HepG2 (cell line): ENCODE results near the gene SLC25A25. TPM values are rescaled to one million over a fixed set of nuclear protein-coding genes. Genes with fewer than 3 reads are reported as not detected.

Experiments used
- ATAC-seq: fragments of 200-7000 bp; cut with Tn5 transposase; 3 replicates; pipeline ENCODE4 v1.9.1; 2020; ENCODE audit warnings: mild to moderate bottlenecking, moderate library complexity
- BruUV-seq: library from RNA; stranded (reverse); fragments of 400-500 nt; replicated peaks from 2 replicates; lab custom pipeline; 2021; lab: Mats Ljungman, UMichigan
- CTCF ChIA-PET: fragments of 300-600 bp; formaldehyde crosslinking; extraction: SDS; loops from one replicate; lab custom pipeline; 2021; ENCODE audit warnings: low total read pairs, inconsistent platforms, low intra/inter-chr PET ratio; lab: Yijun Ruan, JAX
- POLR2A ChIA-PET: fragments of 350-600 bp; sonication (Branson Sonifier 250); formaldehyde crosslinking; loops from one replicate; lab custom pipeline; 2020; ENCODE audit warnings: antibody characterized with exemption, inconsistent platforms; lab: Yijun Ruan, JAX
- DNase-seq: peaks from one replicate; pipeline ENCODE4 v3.0.0-alpha.2; 2015; ENCODE audit warnings: low spot score
- FAIRE-seq: peaks from 3 replicates; lab custom pipeline; 2011; peaks lifted over from hg19 to GRCh38; lab: Jason Lieb, UNC
- H2AFZ ChIP-seq: one replicate; pipeline ENCODE4 v1.6.1; 2011; ENCODE audit warnings: low read length, inconsistent platforms
- H3K27ac ChIP-seq: fragments of 300-600 bp; 3 replicates; pipeline ENCODE4 v1.8.0; 2011; ENCODE audit warnings: mixed run types, mild to moderate bottlenecking, mixed read lengths, low read length, inconsistent platforms; ENCODE audit not compliant: insufficient read depth; ENCODE audit errors: extremely low read length
- H3K27me3 ChIP-seq, 2 experiments: fragments of 200-600 bp in 1 of 2; 2 replicates in 1 of 2; 3 replicates in 1 of 2; pipeline versions ENCODE4 v1.6.0 to v1.8.0; 2011; ENCODE audit warnings: low read length in 2 of 2, mild to moderate bottlenecking in 2 of 2, moderate library complexity in 2 of 2, inconsistent platforms in 1 of 2; ENCODE audit not compliant: insufficient read depth in 2 of 2, control insufficient read depth in 1 of 2
- H3K36me3 ChIP-seq, 2 experiments: fragments of 200-600 bp in 1 of 2; replicated peaks in 1 of 2; 2 replicates in 1 of 2; 3 replicates in 1 of 2; pipeline versions ENCODE4 v1.5.1 to v1.8.0; 2011; ENCODE audit warnings: low read length in 2 of 2, inconsistent platforms in 1 of 2; ENCODE audit not compliant: insufficient read depth in 2 of 2, control insufficient read depth in 1 of 2
- H3K4me1 ChIP-seq: 2 replicates; pipeline ENCODE4 v1.5.1; 2012; ENCODE audit warnings: low read length, inconsistent platforms; ENCODE audit not compliant: insufficient read depth
- H3K4me2 ChIP-seq: 2 replicates; pipeline ENCODE4 v1.6.0; 2011; ENCODE audit warnings: low read depth, low read length, inconsistent platforms
- H3K4me3 ChIP-seq, 3 experiments: fragments of 200-600 bp in 1 of 3; sonication (generic), shearing (Covaris generic) in 1 of 3; replicated peaks in 1 of 3; 2 replicates each; pipeline ENCODE4 v1.5.1; 2011 to 2016; ENCODE audit warnings: low read length in 3 of 3, inconsistent platforms in 2 of 3, low read depth in 2 of 3, mild to moderate bottlenecking in 2 of 3, control low read depth in 1 of 3, mixed read lengths in 1 of 3; ENCODE audit not compliant: insufficient read depth in 1 of 3
- H3K79me2 ChIP-seq: one replicate; pipeline ENCODE4 v1.6.1; 2011; ENCODE audit warnings: low read length, inconsistent platforms; ENCODE audit not compliant: insufficient read depth
- H3K9ac ChIP-seq: 2 replicates; pipeline ENCODE4 v1.6.0; 2011; ENCODE audit warnings: mild to moderate bottlenecking, low read depth, low read length, inconsistent platforms; ENCODE audit not compliant: insufficient read depth
- H3K9me3 ChIP-seq: 2 replicates; pipeline ENCODE4 v1.5.1; 2012; ENCODE audit warnings: mild to moderate bottlenecking, low read length
- H4K20me1 ChIP-seq: 2 replicates; pipeline ENCODE4 v1.6.0; 2011; ENCODE audit warnings: inconsistent platforms, mild to moderate bottlenecking, low read length, moderate library complexity; ENCODE audit not compliant: insufficient read depth
- DNMT1 ChIP-seq: sonication (generic); formaldehyde crosslinking; IDR thresholded peaks from 2 replicates; pipeline ENCODE4 v1.5.1; 2020; ENCODE audit warnings: mild to moderate bottlenecking, missing genetic modification reagents
- ELF1 ChIP-seq: sonication (generic); formaldehyde crosslinking; IDR thresholded peaks from 2 replicates; pipeline ENCODE4 v1.4.0; 2020; ENCODE audit warnings: missing genetic modification reagents
- HDAC2 ChIP-seq: sonication (generic); formaldehyde crosslinking; IDR thresholded peaks from 2 replicates; pipeline ENCODE4 v1.4.0; 2020; ENCODE audit warnings: missing genetic modification reagents
- HMGXB3 ChIP-seq: sonication (generic); formaldehyde crosslinking; IDR thresholded peaks from 2 replicates; pipeline ENCODE4 v1.4.0; 2020; ENCODE audit warnings: missing genetic modification reagents, borderline replicate concordance
- MAX ChIP-seq: IDR thresholded peaks from 2 replicates; pipeline ENCODE4 v1.6.1; 2012; ENCODE audit warnings: inconsistent platforms
- POLR2A ChIP-seq, 2 experiments: IDR thresholded peaks; 2 replicates each; pipeline ENCODE4 v1.6.1; 2011; ENCODE audit warnings: low read depth in 2 of 2, low read length in 2 of 2, mild to moderate bottlenecking in 1 of 2, moderate library complexity in 1 of 2; ENCODE audit not compliant: insufficient read depth in 1 of 2
- TFE3 ChIP-seq: IDR thresholded peaks from 2 replicates; pipeline ENCODE4 v1.6.1; 2016
- ZFP82 ChIP-seq: sonication (generic); formaldehyde crosslinking; IDR thresholded peaks from 2 replicates; pipeline ENCODE4 v1.5.1; 2020; ENCODE audit warnings: mild to moderate bottlenecking, missing genetic modification reagents, borderline replicate concordance
- ZFX ChIP-seq: sonication (generic); formaldehyde crosslinking; IDR thresholded peaks from 2 replicates; pipeline ENCODE4 v1.4.0; 2020; ENCODE audit warnings: mild to moderate bottlenecking, low read depth, missing genetic modification reagents, moderate library complexity
- ZNF7 ChIP-seq: IDR thresholded peaks from 2 replicates; pipeline ENCODE4 v1.6.1; 2016; ENCODE audit warnings: missing biosample characterization, missing genetic modification reagents
- WGBS: methylation state at CpG from one replicate; pipeline ENCODE4 v1.1.6; 2017; ENCODE audit warnings: low lambda C conversion rate; 5-methylcytosine and 5-hydroxymethylcytosine counted together
- in situ Hi-C: cut with HindIII; loops from 2 replicates; pipeline ENCODE4 v1.10.0; 2017; ENCODE audit warnings: low pct_unique_long_range_greater_than_20kb; ENCODE audit not compliant: extremely low pct_ligation_motif_present
- intact Hi-C: fragments of 100-400 bp; cut with micrococcal nuclease; formaldehyde crosslinking; loops from one replicate; pipeline ENCODE4 v1.10.0; 2022; ENCODE audit not compliant: unreplicated experiment
- polyA plus RNA-seq, 8 experiments: library from polyadenylated mRNA; depleted of rRNA in 3 of 8; stranded (reverse) in 7 of 8; unstranded in 1 of 8; fragments of >200 nt; fragmentation: Illumina TruSeq in 4 of 8; extraction: Trizol in 4 of 8; gene quantifications; 2 replicates each; pipeline versions ENCODE4 v1.2.1 to v1.2.3, GENCODE V29; 2011 to 2016; ENCODE audit warnings: low read depth in 4 of 8, missing spikeins in 1 of 8, mixed read lengths in 1 of 8; ENCODE audit not compliant: insufficient read depth in 1 of 8
- total RNA-seq, 5 experiments: library from RNA; depleted of rRNA; stranded (reverse); fragments of >200 nt; fragmentation: Illumina TruSeq; extraction: Trizol; gene quantifications; 2 replicates each; pipeline ENCODE4 v1.2.3, GENCODE V29; 2016; ENCODE audit warnings: low read depth in 1 of 5

SLC25A25 gene
- total and polyA plus RNA-seq, 2 of the 13 experiments (the other 11 are each of a cell fraction or from before 2014, with no cell fraction given): 10.5 to 24.8 TPM

GRCh38 chr9:128124451-128124850 lies 56.4 kb downstream of the SLC25A25 start:
- POLR2A ChIA-PET: interaction anchor here (1.1 to 3.0 kb wide), 3 partner anchors 12 to 73 kb away, joined by 3 to 11 read pairs (median 4); partner anchors contain the start of gene BBLN
- DNase-seq: no peak
- FAIRE-seq: no peak

GRCh38 chr9:128124873-128125579 lies 57.0 kb downstream of the SLC25A25 start:
- Histone ChIP-seq H3K9me3 (no peaks in the 10 kb centered on the region), H4K20me1 (peaks cover 4% of the 10 kb centered on the region; the same call in 1 of the 2 replicates), H3K27ac (peak overlapping the region; percentile 40), H3K4me3 (peak overlapping the region in 1 of 3 experiments; percentile 99; a peak in 1 of 6 replicates), H3K36me3 (peaks cover 5 to 38% of the 10 kb centered on the region in 2 experiments; a peak in 3 of 5 replicates), H3K4me1 (peaks cover 31% of the 10 kb centered on the region), H3K4me2 (peak overlapping the region; percentile 87), H2AFZ (no peak overlapping the region), H3K27me3 (no peaks in the 10 kb centered on the region), H3K79me2 (peaks cover 23% of the 10 kb centered on the region), H3K9ac (no peak overlapping the region)
- intact Hi-C loops (no loop called here), in situ Hi-C loops (no loop called here)
- 76% methylated on average over 14 of the region's 16 CpGs for WGBS
- ChIA-PET POLR2A (interaction anchor here (0.6 to 3.0 kb wide), 5 partner anchors 9 to 73 kb away, joined by 3 to 11 read pairs (median 3); partner anchors contain the start of gene BBLN), CTCF (interaction anchor here (0.6 kb wide), 1 partner anchor 66 kb away, joined by 3 read pairs; the partner anchor contains the start of gene CIZ1)
- peak; percentile 57 for DNase-seq
- BruUV-seq: no TSS peak
- ATAC-seq: peak; percentile 18
- FAIRE-seq: peak; percentile 47
- TF ChIP-seq ZFP82 (CRISPR knock-in tag): no peak
- TF ChIP-seq HDAC2: peak; percentile 30; the same call in 1 of the 2 replicates
- no peak for TF ChIP-seq HMGXB3 (CRISPR knock-in tag)
- 0 out of 2 replicates have a peak, but pooled peaks have one; percentile 27 for TF ChIP-seq DNMT1 (CRISPR knock-in tag)
- TF ChIP-seq TFE3 (CRISPR knock-in tag): 0 out of 2 replicates have a peak, but pooled peaks have one; percentile 26
- no peak for TF ChIP-seq ZNF7 (CRISPR knock-in tag)
- peak; percentile 34; the same call in 1 of the 2 replicates for TF ChIP-seq ELF1 (CRISPR knock-in tag)
- peak; percentile 15; the same call in 1 of the 2 replicates for TF ChIP-seq MAX

More at GRCh38 chr9:128124451-128124850, 56.4 kb downstream of the SLC25A25 start:
- H4K20me1 ChIP-seq: peaks cover 4% of the 10 kb centered on the region; the same call in 1 of the 2 replicates
- H3K4me2 ChIP-seq: no peak overlapping the region
- no peak overlapping the region for H3K9ac ChIP-seq
- CTCF ChIA-PET: interaction anchor here (0.6 kb wide), 1 partner anchor 67 kb away, joined by 3 read pairs; the partner anchor contains the start of gene CIZ1
- no peaks in the 10 kb centered on the region for H3K9me3 ChIP-seq
- ATAC-seq: no peak
- H3K27me3 ChIP-seq: no peaks in the 10 kb centered on the region
- WGBS: 98% methylated on average over 6 of the region's 8 CpGs
- peaks cover 31% of the 10 kb centered on the region for H3K4me1 ChIP-seq
- in situ Hi-C loops (no loop called here), intact Hi-C loops (no loop called here)
- no peak overlapping the region for H2AFZ ChIP-seq
- H3K79me2 ChIP-seq: peaks cover 23% of the 10 kb centered on the region
- TF ChIP-seq POLR2A (IDR thresholded peaks at IDR 0.05; ENCODE audit: insufficient read depth in 1 of 2, low read depth in 2 of 2, low read length in 2 of 2): 0 out of 4 replicates have a peak, but pooled peaks of 1 of the 2 experiments have one; percentile 21
- no peak for TF ChIP-seq ZFX (CRISPR knock-in tag)
- no peak overlapping the region for H3K4me3 ChIP-seq
- peaks cover 5 to 38% of the 10 kb centered on the region in 2 experiments; a peak in 3 of 5 replicates for H3K36me3 ChIP-seq
- H3K27ac ChIP-seq: no peak overlapping the region
- no TSS peak for BruUV-seq
